C4-2B (cell line): Measurements from ENCODE around the gene ABHD12.

Experiments
- H3K27ac ChIP-seq: fragments of 450-650 bp; 2 replicates; pipeline ENCODE4 v1.5.1; 2017
- CTCF ChIP-seq: fragments of 450-650 bp; conservative IDR thresholded peaks from 2 replicates; pipeline ENCODE4 v1.5.1; 2017; ENCODE audit warnings: mild to moderate bottlenecking
- ZFX ChIP-seq: fragments of 450-650 bp; IDR thresholded peaks from 2 replicates; pipeline ENCODE4 v1.6.1; 2017

ABHD12 gene

DNA sequence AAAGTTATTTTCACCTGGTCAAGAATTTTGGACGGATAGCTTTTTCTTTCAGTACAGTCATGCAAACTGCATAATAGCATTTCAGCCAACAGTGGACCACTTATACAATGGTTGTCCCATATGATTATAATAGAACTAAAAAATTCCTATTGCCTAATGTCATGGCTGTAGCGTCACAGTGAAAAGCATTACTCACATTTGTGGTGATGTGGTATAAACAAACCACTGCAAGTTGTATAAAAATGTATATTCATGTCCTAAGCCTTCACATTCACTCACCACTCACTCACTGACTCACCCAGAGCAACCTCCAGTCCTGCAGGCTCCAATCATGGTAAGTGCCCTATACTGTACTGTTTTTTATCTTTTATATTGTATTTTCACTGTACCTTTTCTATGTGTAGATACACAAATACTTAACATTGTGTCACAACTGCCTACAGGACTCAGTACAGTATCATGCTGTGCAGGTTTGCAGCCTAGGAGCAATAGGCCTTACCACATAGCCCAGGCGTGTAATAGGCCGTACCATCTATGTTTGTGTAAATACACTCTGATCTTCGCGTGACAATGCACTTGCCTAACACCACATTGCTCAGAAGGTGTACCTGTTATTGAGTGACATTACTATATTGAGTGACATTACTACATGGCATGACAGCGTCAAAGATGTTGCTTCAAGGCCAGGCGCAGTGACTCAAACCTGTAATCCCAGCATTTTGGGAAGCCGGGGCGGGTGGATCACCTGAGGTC, 17.9 kb downstream of the ABHD12 start:
- TF ChIP-seq ZFX (no peak), CTCF (no peak)
- no peak overlapping the region for H3K27ac ChIP-seq

DNA sequence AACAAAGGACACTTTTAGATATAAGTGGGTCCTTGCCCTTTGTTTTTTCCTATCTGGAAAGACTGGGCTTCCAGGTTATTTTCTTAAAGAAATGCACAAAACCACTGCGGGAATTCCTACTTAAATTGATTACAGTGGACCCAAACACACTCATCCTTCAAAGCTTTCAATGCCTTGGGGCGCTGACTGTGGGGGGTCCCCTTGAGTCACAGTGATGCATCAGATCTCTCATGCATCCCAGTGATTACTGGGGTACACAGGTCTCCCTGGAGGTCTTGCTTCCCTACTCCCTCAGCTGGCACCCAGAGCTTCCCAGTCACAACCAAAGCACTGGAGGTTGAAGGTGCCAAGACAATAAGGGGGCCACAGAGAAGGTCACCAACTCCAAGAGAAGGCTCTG, 20.7 kb downstream of the ABHD12 start:
- TF ChIP-seq ZFX (no peak), CTCF (no peak)
- H3K27ac ChIP-seq: no peak overlapping the region

DNA sequence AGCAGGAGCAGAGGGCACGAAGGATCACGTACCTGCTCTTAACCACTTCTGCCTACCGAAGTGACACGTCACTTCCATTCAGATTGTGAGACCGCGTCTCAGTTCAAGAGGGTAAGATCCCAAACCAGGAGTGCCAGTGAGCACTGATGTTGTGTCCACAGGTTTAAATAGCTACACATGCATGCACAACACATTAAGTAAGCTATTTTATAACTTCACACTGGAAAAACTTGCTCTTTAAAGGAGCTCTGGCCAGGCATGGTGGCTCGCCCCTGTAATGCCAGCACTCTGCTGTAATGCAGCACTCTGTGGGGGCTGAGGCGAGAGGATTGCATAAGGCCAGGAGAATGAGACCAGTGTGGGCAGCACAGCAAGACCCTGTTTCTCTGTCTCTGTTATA, 21.1 kb downstream of the ABHD12 start:
- no peak for TF ChIP-seq ZFX
- no peak for TF ChIP-seq CTCF
- no peak overlapping the region for H3K27ac ChIP-seq

DNA sequence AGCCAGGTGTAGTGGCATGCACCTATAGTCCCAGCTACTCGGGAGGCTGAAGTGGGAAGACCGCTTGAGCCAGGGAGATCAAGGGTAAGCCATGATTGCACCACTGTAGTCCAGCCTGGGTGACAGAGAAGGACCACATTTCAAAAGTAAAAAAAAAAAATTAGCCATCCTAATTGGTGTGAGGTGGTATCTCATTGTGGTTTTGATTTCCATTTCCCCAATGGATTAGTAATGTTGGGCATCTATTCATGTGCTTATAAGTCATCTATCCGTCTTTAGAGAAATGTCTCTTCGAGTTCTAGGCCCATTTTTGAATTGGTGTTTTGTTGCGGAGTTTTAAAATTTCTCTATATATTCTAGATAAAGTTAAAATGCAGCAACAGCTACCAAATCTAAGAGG, 21.7 kb downstream of the ABHD12 start:
- no peak overlapping the region for H3K27ac ChIP-seq
- TF ChIP-seq CTCF (no peak), ZFX (no peak)

- TF ChIP-seq ZFX (no peak), CTCF (no peak)
- no peak overlapping the region for H3K27ac ChIP-seq
Measured at GRCh38 chr20:25368526-25368925, 22.1 kb downstream of the ABHD12 start.

DNA sequence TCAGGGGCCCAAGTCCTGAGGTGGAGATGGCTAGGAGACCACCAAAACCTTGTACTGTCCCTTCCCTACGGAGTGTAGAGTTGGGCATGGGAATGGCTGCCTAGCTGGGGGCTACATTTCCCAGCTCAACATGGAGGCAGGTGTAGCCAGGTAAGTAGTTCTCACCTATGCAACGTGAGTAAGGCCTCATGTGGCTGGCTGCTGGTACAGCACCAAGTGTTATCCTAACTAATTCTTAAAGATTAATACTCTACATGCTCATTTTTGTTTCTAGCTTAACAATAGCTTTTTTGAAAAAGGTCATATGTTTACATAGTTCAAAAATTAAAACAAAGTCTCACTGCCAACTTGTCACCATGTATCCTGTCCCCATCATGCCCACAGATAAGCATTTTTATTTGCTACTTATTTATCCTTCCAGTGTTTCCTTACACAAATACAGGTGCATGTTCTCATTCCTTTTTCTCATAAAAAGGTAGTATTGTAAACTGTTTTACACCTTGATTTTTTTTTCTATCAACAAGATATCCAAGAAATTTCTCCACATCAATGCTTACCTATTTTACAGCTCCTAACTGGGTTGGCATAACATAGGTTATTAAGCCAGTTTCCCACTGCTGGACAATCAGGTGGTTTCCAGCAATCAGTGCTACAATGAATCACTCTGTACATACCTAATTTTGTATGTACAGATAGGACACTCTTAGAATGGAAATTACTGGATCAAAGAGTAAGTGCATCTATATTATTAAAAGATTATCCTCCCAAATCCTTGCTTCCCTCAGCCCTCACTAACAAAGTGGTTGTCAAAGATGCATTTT, 25.5 kb downstream of the ABHD12 start:
- TF ChIP-seq CTCF (no peak), ZFX (no peak)
- H3K27ac ChIP-seq: no peak overlapping the region; the same call in 1 of the 2 replicates

DNA sequence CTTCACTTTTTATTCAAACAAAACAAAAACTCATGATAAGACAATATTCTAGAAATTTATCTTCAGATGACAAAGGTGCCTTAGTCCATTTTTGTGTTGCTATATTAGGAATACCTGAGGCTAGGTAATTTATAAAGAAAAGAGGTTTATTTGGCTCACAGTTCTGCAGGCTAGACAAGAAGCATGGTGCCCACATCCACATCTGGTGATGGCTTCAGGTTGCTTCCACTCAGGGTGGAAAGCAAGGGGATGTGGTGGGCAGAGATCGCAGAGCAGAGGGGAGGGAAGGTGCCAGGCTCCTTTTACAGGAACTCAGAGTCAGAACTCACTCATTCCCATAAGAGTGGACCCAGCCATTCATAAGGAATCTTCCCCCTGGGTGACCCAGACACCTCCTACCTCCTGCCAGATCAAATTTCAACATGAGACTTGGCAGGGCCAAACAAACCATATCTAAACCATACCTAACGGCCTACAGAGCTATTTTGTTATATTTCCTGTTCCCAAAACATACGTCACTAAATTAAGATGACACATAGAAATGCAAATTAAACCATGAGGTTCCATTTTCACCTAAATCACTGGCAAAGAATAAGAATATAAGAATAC, 26.4 kb downstream of the ABHD12 start:
- no peak overlapping the region; the same call in 1 of the 2 replicates for H3K27ac ChIP-seq
- no peak for TF ChIP-seq ZFX
- no peak for TF ChIP-seq CTCF
